ENCODE data around the gene CCL2.

CCL2 gene

DNA sequence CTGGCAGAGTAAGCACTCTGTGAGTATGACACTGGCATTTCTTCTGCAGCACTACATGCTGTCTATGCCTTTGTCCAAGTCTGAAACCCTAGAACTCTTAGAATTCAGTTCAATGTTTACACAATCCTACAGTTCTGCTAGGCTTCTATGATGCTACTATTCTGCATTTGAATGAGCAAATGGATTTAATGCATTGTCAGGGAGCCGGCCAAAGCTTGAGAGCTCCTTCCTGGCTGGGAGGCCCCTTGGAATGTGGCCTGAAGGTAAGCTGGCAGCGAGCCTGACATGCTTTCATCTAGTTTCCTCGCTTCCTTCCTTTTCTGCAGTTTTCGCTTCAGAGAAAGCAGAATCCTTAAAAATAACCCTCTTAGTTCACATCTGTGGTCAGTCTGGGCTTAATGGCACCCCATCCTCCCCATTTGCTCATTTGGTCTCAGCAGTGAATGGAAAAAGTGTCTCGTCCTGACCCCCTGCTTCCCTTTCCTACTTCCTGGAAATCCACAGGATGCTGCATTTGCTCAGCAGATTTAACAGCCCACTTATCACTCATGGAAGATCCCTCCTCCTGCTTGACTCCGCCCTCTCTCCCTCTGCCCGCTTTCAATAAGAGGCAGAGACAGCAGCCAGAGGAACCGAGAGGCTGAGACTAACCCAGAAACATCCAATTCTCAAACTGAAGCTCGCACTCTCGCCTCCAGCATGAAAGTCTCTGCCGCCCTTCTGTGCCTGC, at the start of gene CCL2:
Gene CCL2, plus strand, starts transcription at position 635 of the 730 bp plus-strand sequence. Its CDS starts 65 bp downstream, at position 700.
- peak; percentile 84 for DNase-seq (ENCODE audit: low read depth)
- TF ChIP-seq, protein P1, sequence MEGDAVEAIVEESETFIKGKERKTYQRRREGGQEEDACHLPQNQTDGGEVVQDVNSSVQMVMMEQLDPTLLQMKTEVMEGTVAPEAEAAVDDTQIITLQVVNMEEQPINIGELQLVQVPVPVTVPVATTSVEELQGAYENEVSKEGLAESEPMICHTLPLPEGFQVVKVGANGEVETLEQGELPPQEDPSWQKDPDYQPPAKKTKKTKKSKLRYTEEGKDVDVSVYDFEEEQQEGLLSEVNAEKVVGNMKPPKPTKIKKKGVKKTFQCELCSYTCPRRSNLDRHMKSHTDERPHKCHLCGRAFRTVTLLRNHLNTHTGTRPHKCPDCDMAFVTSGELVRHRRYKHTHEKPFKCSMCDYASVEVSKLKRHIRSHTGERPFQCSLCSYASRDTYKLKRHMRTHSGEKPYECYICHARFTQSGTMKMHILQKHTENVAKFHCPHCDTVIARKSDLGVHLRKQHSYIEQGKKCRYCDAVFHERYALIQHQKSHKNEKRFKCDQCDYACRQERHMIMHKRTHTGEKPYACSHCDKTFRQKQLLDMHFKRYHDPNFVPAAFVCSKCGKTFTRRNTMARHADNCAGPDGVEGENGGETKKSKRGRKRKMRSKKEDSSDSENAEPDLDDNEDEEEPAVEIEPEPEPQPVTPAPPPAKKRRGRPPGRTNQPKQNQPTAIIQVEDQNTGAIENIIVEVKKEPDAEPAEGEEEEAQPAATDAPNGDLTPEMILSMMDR (conservative IDR thresholded peaks at IDR 0.05; ENCODE audit: control insufficient read depth, insufficient read depth, low read depth, low read length), result no peak
- peak within 1 kb of the TSS; percentile 65 for H3K4me3 ChIP-seq (ENCODE audit: control insufficient read depth, low read depth, low read length)

DNA sequence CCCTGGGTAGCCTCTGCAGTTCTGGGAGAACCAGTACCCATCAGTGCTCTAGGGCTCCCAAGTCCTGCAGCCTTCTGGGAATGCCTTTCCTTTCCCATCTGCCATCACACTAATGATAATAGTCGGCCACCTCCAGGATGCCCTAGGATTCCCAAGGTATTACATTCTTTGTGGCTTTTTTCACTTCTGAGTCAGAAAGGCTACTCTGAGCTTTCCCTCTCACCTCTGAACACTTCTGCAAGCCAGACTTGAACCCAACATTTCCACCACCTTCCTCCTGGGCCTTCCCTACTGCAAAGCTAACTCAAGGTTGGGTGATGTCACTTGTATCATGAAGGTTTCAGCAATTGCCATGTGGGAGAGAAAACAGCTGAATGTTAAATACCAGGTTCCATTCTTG, 49.7 kb upstream of the CCL2 start:
- no peak for DNase-seq (ENCODE audit: low read depth)
- H3K4me3 ChIP-seq (ENCODE audit: control insufficient read depth, low read depth, low read length), result no peak overlapping the region
- TF ChIP-seq, protein P1 (conservative IDR thresholded peaks at IDR 0.05; ENCODE audit: control insufficient read depth, insufficient read depth, low read depth, low read length), result no peak

DNA sequence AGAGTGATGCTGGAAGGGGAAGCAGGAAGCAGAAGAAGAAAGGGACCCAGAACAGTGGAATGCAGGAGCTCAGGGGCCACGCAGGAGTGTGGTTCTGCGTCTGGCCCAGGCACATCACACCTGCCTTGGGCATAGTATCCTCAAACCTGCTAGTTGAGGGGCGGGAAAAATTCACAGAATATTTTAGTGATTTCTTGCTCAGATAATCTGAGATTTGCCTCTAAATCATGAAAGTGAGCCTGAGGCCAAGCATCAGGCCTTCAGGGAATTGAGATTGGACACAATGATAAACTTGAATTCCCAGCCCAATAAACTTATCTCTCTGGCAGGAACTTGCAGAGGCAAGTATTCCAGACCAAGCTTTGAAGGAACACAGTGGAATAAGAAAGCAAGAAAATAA, 48.5 kb upstream of the CCL2 start:
- TF ChIP-seq, protein P1 (conservative IDR thresholded peaks at IDR 0.05; ENCODE audit: control insufficient read depth, insufficient read depth, low read depth, low read length), result no peak
- no peak overlapping the region for H3K4me3 ChIP-seq (ENCODE audit: control insufficient read depth, low read depth, low read length)
- DNase-seq (ENCODE audit: low read depth), result no peak

DNA sequence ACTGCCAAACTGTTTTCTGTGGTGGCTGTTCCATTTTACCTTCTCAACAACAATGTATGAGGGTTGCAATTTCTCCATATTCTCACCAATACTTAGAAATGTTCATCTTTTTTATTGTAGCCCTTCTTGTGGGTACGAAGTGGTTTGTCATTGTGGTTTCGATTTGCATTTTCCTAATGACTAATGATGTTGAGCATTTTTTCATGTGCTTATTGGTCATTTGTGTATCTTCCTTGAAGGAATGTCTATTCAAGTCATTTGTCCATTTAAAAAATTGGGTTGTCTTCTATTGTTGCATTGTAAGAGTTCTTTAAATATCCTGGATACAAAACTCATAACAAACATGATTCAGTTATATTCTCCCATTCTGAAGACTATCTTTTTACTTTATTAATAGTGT, 47.5 kb upstream of the CCL2 start:
- DNase-seq (ENCODE audit: low read depth), result peak; percentile 57
- no peak overlapping the region for H3K4me3 ChIP-seq (ENCODE audit: control insufficient read depth, low read depth, low read length)
- TF ChIP-seq, protein P1 (conservative IDR thresholded peaks at IDR 0.05; ENCODE audit: control insufficient read depth, insufficient read depth, low read depth, low read length), result no peak

DNA sequence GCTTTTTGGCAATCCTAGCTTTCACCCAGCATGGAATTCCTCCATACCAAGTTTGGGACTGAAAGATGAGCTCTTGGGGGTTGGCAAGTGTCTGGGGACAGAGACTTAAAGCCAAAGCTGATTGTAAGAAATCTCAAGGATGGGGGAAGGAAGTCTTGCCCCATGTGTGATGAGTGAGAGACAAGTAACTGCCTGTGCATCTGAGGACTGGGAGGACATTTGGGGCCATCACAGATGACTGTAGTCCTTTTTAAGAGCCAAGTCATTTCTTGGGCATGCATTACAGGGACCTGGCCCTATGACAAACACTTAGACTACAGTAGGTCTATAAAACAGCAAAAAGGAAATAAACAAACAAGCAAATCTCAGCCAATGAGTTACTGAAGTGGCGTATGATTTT, 36.3 kb upstream of the CCL2 start:
- DNase-seq (ENCODE audit: low read depth), result no peak
- TF ChIP-seq, protein P1 (conservative IDR thresholded peaks at IDR 0.05; ENCODE audit: control insufficient read depth, insufficient read depth, low read depth, low read length), result no peak
- H3K4me3 ChIP-seq (ENCODE audit: control insufficient read depth, low read depth, low read length), result no peak overlapping the region

DNA sequence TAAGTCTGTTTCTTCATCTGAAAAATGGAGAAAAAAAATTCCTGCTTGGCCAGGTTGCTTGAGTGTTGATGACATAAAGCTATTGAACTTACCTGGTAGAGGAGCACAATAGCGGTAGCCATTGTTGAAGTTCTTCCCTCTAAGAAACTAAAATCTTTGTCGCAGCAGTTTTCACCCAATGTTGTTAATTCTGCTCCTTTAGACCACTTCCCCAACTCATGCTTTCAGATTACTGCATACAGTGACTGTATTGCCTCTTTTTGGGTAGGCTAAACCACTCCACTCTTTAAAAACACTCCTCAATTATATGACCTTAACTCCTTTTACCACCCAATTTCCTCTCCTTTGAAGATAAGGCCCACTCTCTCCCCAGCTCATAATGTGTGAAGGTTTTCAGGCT, 35.7 kb upstream of the CCL2 start:
- TF ChIP-seq, protein P1 (conservative IDR thresholded peaks at IDR 0.05; ENCODE audit: control insufficient read depth, insufficient read depth, low read depth, low read length), result no peak
- no peak overlapping the region for H3K4me3 ChIP-seq (ENCODE audit: control insufficient read depth, low read depth, low read length)
- no peak for DNase-seq (ENCODE audit: low read depth)

Measured in fibroblast of mammary gland (primary cell).